ENCODE measurements around the gene GABBR2.
"Not testable (repeated sequence)": the region's sequence is repeated elsewhere in the genome, so short reads cannot be mapped to it uniquely, and the experiment has no call there.

Gene GABBR2

DNA sequence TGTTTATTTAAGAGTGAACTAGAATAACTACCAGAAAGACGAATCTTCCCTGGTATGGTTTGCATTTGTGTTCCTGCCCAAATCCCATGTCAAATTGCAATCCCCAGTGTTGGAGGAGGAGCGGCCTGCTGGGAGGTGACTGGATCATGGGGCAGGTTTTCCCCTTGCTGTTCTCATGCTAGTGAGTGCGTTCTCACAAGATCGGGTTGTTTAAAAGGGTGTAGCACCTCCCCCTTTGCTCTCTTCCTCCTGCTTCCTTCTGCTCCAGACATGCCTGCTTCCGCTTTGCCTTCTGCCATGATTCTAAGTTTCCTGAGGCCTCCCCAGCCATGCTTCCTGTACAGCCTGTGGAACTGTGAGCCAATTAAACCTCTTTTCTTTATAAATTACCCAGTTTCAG lies 242.9 kb downstream of the GABBR2 start:
- no peak for DNase-seq

DNA sequence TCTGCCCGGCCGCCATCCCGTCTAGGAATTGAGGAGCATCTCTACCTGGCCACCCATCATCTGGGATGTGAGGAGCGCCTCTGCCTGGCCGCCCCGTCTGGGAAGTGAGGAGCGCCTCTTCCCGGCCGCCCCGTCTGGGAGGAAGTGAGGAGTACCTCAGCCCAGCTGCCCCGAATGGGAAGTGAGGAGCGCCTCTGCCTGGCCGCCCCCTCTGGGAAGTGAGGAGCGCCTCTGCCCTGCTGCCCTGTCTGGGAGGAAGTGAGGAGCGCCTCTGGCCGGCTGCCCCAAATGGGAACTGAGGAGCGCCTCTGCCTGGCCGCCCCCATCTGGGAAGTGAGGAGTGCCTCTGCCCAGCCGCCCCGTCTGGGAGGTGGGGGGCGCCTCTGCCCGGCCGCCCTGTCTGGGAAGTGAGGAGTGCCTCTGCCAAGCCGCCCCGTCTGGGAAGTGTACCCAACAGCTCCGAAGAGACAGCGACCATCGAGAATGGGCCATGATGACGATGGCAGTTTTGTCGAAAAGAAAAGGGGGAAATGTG lies 244.5 kb downstream of the GABBR2 start:
- DNase-seq, result not testable (repeated sequence)

DNA sequence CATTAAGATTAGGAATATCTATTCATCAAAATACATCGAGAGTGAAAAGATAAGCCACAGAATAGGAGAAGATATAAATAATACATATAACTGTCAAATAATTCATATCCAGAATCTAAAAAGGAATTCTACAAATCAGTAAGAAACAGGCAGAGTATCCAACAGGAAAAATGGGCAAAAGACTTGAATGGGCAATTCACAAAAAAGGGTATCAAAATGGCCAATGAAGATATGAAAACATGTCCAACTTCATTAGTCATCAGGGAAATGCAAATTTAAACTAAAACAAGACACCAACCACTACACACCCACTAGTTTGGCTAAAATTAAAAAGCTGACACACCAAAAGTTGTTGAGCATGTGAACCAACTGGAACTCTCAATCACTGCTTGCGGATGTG lies 246.4 kb downstream of the GABBR2 start:
- DNase-seq, result no peak

DNA sequence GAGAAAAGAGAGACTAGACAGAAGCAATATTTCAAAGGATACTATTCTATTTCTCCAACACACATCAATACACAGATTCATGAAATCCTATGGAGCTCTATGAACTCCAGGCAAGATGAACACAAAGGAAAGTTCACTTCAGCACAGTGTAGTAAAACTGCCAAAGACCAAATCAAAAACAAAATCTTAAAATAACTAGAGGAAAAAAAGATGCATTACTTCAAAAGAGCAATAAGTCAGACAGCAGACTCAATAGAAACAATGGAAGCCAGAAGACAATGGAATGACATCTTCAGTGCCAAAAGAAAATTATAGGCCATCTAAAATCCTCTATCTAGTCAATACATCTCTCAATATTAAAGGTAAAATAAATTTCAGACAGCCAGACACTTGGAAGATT lies 248.0 kb downstream of the GABBR2 start:
- DNase-seq, result no peak

DNA sequence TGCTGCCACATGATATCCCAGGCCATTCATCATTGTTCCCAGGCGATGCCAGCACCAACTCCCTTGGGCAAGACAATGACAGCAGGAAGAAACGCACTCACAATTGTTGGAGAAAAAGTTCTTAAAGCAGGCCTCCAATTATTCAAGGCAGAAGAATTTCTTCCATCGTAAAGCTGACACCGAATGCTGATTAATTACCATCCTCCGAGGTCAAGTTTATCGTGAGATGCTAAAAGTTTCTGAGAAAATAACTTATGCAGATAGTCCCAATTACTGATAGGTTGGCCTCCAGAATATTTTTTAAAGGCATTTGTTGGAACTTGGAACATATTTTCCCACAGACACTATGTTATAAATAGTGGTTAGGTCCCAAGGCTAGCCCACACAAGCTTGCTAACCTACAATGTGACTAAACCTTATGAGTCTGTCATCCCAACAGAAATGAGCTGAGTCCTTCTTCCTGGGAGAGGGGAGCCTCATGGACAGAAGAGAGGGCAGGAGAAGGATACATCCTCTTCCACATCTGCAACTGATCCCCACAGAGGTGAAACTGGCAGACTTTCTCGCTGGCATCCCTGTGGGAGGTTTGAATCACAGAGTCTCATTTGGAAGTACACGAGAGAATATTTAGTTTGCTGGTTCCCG lies 250.9 kb downstream of the GABBR2 start:
- DNase-seq, result no peak

DNA sequence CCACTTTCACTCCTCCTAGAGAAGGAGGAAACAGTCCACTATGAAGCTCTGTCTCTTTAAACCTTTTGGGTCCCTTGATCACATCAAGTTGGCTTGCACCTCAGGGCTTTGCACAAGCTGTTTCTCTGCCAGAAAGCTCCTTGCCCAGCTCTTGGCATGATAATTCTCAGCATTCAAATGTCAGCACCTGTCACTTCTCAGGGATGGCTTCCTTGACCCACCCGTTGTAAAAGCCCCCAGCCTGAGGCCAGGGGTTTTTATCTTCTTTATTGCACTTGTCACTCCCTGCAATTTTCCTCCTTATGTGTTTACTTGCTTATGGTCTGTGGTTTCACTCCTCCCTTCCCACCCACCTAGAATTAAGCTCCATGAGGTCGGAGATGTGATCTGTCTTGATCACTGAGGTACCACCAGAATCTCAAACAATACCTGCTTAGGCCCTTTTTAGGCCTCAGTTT lies 252.6 kb downstream of the GABBR2 start:
- no peak for DNase-seq

DNA sequence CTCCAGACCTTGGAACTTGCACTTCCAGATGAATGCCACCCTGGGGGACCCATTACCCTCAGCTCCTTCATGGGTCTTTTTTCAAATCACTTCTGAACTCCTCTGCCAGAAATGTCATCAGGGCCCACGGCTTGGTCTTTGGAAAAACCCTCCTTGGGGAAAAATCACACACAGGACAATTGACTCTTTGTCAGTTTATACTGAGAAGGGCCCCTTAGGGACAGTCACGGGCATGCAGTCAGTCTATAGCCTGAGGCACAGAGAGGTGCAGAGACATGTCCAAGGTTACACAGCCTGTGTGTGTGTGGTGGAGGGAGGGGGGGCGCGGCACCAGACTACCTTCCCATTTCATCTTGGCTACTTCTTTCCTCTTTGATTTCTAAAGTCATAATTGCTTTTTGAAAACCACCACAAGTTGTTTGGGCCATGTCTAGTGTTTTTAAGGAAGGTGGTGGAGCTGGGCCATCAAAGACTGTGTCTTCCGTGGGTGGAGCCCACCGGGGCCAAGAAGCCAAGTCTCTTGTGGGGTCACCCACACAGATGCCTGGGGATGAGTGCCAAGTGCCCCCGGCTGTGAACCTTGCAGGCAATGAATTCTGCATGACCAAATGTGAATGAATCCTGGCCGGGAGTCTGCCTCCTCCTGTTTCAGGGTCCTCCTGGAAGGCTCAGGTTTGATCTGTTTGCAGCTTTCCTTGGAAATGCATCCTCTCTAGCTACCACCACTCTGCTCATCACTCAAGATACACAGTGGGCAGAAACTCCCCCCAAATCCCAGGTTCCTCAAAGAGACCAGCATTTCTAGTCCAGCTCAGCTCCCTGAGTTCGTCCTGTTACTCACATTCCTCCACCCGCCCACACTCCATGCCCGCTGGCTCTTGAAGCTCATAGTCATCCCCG lies 253.2 kb downstream of the GABBR2 start:
- DNase-seq, result peak; percentile 16

DNA sequence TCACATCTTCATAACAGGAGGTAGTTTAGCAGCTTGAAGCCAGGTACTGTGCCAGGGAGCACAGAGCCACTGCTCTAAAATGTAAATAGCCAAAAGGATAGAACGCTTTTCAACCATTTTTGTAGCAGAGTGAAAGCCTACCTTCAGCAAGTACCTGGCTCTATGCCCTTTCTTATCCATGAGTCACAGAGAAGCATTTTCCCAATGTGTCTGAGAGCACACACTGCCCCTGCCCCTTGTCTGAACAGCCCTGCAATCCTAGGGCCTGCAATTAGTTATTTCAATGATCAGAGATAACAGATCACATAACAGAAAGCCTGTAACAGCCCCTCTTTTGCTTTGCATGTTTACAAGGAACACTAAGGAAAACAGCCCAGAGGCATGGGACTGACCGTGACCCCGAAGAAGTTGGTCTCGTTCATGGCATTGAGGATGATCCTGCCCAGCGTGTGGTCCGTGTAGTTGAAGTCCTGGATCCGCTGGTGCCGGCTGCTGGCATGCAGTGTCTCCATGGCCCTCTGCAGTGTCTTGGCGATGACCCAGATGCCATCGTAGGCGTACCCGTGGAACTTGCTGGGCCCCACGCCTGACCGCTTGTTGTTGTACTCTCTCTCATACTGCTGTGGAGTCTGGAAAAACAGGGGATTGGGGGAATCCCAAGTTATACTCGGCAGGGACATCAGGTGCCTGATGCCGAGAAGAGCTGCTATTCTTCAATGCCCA lies 255.0 kb downstream of the GABBR2 start:
- DNase-seq, result no peak

DNA sequence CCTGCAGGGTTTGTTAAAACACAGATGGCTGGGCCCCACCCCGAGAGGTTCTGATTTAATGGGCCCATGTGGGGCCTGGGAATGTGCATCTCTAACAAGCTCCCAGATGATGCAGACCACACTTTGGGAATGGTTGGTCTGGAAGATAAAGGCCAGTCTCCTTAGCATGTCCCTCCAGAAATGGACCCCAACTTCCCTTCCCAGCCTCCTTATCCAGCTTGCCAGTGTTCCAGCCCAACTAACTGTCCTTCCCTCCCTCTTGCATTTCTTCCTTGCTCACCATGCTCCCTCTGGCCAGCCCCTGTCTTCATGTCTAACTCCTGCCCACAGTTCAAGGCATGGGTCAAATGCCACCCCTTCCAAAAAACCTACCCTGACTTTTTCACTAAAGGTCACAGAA lies 257.2 kb downstream of the GABBR2 start:
- no peak for DNase-seq

DNA sequence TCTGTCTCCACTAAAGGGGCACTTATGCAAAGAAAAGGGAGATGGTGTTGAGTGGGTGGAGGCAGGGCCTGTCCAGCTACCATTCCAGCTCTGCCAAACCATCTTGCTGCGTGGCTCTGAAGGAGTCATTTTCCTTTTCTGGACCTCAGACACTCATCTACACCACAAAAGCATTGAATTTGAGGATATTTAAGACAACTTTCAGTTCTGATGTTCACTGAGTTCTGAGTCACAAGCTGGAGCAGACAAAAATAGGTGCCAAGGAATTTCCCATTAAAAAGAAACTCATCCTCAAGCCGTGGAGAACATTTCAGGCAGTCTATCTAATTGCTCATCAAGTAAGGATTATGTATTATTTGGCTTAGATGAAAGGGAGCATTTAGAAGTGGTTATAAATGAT lies 258.2 kb downstream of the GABBR2 start:
- no peak for DNase-seq

DNA sequence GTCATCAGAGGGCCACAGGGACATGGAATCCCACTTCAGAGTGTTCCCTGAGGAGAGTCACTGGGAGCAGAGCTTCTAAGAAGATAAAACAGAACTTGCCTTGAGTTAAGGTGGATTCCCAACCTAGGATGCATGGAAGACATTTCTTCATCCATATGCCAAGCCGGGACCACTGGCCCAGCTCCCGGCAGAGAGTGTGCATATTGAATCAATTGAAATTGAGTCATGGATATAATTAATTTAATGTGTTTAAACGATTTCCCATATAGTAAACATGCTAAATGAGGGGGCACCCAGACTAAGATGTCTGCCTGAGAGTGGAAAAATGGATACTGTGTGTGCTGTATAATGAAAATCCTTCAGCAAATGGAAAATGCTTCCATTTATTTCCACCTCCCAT lies 258.9 kb downstream of the GABBR2 start:
- no peak for DNase-seq

DNA sequence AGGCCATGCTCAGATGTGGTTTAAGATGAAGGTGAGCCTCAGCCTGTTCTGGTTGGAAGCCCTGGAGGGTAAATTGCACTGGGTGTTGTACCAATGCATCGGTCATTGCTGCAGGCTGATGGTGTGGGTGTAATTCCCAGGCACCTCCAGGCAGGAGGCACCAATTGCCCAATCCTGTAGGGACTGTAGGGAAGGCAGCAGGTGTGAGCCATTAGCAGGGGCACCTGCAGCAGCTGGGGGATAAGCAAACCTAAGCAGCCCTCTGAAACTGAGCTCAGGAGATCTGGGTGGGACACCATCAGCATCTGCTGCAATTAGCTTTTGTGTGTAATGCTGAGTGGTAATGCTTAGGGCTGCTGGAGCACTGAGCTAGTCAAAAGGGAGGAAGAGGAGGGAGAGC lies 263.2 kb downstream of the GABBR2 start:
- no peak for DNase-seq

DNA sequence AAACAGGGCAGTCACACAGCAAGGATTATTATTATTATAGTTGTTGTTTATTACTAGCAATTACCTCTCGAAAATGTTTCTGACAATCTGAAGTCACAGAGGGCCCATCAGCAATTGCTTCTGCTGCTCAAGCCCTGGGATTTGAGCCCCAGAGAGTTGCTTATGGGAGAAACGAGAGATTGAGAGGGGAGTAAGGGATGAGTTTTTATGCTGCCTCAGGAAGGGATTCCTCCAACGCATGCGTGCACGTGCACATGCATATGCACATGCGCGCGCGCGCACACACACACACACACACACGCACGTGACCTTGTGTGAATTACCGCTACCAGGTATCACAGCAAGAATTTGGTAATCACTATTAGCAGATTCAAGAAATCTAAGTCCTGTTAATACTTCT lies 264.1 kb downstream of the GABBR2 start:
- no peak for DNase-seq

DNA sequence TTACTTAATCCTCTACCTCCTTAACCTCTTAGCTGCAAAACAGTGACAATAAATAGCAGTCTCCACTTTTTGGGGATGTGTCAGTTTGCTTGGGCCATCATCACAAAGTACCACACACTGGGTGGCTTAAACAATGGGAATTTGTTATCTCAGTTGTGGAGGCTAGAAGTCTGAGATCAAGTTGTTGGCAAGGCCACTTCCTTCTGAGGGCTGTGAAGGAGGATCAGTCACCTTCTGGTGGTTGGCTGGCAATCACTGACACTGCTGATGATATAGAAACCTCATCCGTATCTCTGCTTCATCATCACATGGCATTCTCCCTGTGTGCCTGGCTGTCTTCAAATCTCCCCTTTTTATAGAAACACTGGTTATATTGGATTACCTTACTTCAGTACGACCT lies 266.2 kb downstream of the GABBR2 start:
- no peak for DNase-seq

DNA sequence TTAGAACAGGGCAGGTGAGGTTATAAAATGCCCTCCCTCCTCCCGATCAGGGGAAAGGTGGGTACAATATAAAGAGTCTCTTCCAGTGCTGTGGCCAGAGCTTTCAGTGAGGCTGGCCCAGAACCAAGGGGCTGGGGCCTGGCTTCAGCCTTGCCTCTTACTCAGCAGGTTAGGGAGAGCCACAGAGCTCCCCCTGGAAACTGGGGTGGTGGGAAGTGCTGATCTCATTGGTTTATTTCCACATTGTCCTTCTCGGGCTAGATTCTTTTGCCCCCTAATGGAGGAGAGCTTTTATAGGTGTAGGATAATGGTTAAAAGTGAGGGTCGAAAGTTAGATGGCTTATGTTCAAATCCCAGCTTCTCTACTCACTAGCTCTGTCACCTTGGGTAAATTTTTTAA lies 266.6 kb downstream of the GABBR2 start:
- DNase-seq, result no peak

DNA sequence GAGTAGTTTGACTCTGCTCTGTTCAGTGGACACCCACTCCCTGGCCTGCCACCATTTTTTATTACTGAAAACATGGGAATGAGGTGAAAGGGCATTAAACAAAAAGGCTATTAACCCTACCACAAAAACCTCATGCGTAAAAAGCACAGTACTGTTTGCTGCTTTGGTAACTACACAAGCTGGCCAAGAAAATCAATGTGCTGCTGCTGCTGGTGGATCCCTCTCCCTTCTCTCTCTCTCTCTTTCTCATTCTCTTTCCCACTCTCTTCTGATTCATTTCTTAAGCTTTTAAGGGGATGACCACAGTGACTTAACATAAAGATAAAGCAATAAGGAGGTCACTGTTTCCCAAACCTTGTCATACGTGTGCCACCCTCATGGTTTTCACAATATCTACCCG lies 270.1 kb downstream of the GABBR2 start:
- DNase-seq, result peak; percentile 5

DNA sequence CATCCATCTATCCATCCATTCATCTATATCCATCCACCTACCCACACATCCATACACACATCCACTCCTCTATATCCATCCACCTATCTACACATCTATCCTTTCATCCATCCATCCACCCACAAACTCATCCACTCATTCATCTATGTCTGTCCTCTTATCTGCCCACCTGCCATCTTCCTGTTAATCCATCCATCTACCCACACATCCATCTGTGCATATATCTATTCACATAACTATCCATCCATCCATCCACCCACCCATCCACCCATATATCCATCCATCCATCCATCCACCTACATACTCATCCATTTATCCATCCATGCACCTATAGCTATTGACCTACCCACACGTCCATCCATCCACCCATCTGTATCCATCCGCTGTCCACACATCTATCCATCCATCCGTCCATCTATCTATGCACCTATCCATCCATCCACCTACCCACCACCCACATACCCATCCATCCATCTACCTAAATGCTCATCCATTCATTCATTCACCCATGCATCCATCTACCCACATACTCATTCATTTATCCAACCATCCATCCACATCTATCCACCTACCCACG lies 271.2 kb downstream of the GABBR2 start:
- DNase-seq, result no peak

DNA sequence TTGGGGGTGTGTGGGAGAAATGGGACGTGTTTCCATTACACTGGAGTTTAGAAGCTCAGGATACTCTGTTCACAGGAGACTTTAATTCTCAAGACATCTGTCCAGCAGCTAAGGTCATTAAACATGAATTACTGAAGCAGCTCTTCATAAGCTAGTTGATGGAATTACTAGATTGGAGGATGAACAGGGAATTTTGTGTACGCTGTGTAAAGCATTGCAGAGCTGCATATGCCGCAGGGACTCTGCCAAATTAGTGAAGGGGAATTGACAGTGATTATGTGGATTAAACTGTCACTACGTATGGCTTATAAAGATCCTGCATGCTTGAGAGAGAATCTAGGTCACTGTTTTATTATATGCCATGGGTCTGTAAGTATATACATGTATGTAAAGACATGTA lies 275.8 kb downstream of the GABBR2 start:
- no peak for DNase-seq

DNA sequence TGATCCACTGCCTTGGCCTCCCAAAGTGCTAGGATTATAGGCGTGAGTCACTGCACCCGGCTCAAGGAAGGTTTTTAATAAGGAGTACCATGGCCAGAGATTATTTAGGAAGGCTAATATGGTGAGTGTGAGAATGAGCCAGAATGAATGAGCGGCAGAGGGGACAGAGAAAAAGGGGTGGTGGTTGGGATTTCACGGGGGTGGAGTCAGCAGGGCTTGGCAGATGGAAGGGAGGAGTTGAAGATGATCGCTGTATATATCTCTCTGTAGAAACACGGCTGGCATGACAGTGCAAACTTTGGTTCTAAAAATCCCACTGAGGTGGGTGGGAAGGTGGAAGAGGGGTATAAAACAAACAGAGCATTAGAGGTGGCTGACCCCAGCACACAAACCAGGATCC lies 276.6 kb downstream of the GABBR2 start:
- DNase-seq, result no peak

DNA sequence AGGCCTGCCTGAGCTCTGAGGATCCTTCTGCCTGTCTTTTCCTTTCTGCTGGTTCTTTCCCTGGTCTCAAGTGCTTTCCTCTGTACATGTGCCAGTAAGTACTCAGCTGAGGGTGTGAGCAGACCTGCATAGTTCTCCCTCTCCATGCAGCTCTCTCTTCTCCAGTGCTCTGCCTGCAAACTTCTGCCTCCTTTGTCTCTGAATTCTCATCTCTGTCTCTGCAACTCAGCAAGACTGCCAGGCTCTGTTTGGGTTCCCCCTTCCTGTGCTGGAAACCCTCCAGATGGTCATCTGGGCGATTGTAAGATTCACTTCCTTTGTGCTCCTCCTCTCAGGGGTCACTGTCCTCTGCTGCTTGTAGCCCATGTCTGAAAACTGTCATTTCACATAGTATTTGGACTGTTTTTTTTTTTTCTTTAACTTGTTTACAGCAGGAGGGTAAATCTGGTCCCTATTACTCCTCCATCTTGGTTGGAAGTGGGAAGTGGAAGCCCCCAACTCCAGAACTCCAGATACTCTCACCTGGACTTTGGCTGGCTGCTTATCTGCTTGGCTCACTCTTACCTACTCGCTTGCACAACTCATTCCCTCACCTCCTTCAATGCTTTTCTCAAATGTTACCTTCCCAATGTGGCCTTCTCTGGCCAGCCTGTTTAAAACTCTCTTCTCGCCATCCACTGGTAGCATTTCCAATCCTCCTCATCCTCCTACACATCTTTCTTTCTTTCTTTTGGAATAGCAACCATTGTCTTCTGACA lies 278.0 kb downstream of the GABBR2 start:
- DNase-seq, result peak; percentile 81

DNA sequence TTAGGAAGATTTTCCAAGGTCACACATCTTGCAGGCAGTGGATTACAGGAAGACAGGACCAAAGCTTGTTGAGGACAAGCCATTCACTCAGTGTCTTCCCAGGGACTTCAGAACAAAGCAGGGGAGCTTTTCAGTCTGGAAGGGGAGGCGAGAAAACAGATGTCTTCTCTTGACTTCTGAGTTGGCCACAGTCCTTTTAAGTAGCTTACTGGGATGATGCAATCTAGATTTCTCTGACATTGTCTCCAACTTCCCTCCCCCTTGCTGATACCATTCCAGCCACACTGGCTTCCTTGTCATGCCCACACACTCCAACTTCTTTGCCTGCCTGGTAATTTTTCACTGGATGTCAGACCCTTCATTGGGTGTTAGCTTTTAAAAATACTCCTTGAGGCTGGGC lies 279.1 kb downstream of the GABBR2 start:
- peak; percentile 91 for DNase-seq

DNA sequence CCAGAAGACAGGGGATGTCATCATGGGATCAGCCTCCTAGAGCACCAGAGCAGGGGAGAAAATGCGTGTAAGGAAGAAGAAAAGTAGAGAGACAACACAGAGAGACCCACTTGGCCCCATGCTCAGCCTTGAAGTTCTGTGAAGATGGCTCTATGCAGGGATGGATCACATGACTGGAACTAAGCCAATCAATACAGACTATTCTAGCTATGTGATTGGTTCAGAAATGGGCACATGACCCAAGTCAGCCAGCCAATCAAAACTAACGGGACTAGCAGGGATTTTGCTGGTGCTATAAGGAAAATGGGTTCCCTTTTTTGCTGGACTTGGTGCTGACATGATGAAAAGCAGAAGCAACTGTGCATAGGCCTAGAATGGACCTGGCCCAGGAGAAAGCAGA lies 280.3 kb downstream of the GABBR2 start:
- peak; percentile 29 for DNase-seq

Measured in MV-4-11 (cell line).